HCT116 (cell line): ENCODE results near the gene NPLOC4. TPM values are rescaled to one million over a fixed set of nuclear protein-coding genes. Genes with fewer than 3 reads are reported as not detected.
A peak's percentile ranks its signal among the peaks of the same experiment; 100 is the strongest.

Experiments
- ATAC-seq: fragments of 200-7000 bp; cut with Tn5 transposase; 2 replicates; pipeline ENCODE4 v1.9.1; 2020; ENCODE audit warnings: mild to moderate bottlenecking, moderate library complexity
- BruUV-seq: library from RNA; stranded (reverse); fragments of 400-500 nt; replicated peaks from 2 replicates; lab custom pipeline; 2021; lab: Mats Ljungman, UMichigan
- CTCF ChIA-PET: fragments of 300-600 bp; sonication (Branson Sonifier 250); formaldehyde crosslinking; loops from one replicate; lab custom pipeline; 2021; ENCODE audit warnings: antibody characterized with exemption; lab: Charles Lee
- POLR2A ChIA-PET: fragments of 300-600, 350-600 bp; sonication (Branson Sonifier 250); formaldehyde crosslinking; loops from one replicate; lab custom pipeline; 2021; ENCODE audit warnings: antibody characterized with exemption; lab: Charles Lee
- RAD21 ChIA-PET, 2 experiments: fragments of 300-600 bp; sonication (Branson Sonifier 250); formaldehyde crosslinking; loops; one replicate each; lab custom pipeline; 2023; ENCODE audit warnings: low total read pairs in 2 of 2; ENCODE audit not compliant: uncharacterized antibody in 2 of 2, unreplicated experiment in 2 of 2, low non-redundant PET in 1 of 2; lab: Charles Lee
- DNase-seq: peaks from one replicate; pipeline ENCODE4 v3.0.0-alpha.2; 2010; ENCODE audit warnings: low read depth, low spot score
- H2AFZ ChIP-seq: fragments of 200-600 bp; shearing (Covaris generic), sonication (generic); 2 replicates; pipeline ENCODE4 v1.6.1; 2017; ENCODE audit warnings: low read depth, mixed run types, mixed read lengths, antibody characterized with exemption, low read length; ENCODE audit not compliant: poor library complexity, severe bottlenecking
- H3K27ac ChIP-seq: 2 replicates; pipeline ENCODE4 v1.5.1; 2012; ENCODE audit warnings: low read depth, low read length
- H3K27me3 ChIP-seq: fragments of 200-600 bp; sonication (generic); 2 replicates; pipeline ENCODE4 v1.6.1; 2016; ENCODE audit warnings: mixed run types, low read length, mixed read lengths; ENCODE audit not compliant: insufficient read depth
- H3K36me3 ChIP-seq, 2 experiments: fragments of 200-500 bp in 1 of 2; fragments of 200-600 bp in 1 of 2; sonication (Bioruptor generic) in 1 of 2; sonication (generic) in 1 of 2; 2 replicates each; pipeline versions ENCODE4 v1.5.1 to v1.6.1; 2014 to 2016; ENCODE audit warnings: low read length in 2 of 2, inconsistent platforms in 1 of 2, mixed read lengths in 1 of 2, mixed run types in 1 of 2; ENCODE audit not compliant: insufficient read depth in 2 of 2, control insufficient read depth in 1 of 2
- H3K4me1 ChIP-seq, 2 experiments: fragments of 200-600 bp in 1 of 2; sonication (generic) in 1 of 2; 2 replicates each; pipeline versions ENCODE4 v1.5.1 to v1.6.1; 2012 to 2017; ENCODE audit warnings: low read length in 2 of 2, inconsistent platforms in 1 of 2, mild to moderate bottlenecking in 1 of 2, mixed read lengths in 1 of 2, mixed run types in 1 of 2, moderate library complexity in 1 of 2; ENCODE audit not compliant: insufficient read depth in 2 of 2, control insufficient read depth in 1 of 2
- H3K4me2 ChIP-seq: fragments of 200-600 bp; sonication (generic); 2 replicates; pipeline ENCODE4 v1.6.1; 2017; ENCODE audit warnings: mixed run types, low read length, mixed read lengths
- H3K4me3 ChIP-seq, 2 experiments: fragments of 200-600 bp in 1 of 2; sonication (generic) in 1 of 2; replicated peaks in 1 of 2; 2 replicates each; pipeline ENCODE4 v1.5.1; 2011 to 2016; ENCODE audit warnings: low read length in 2 of 2, control low read depth in 1 of 2, low read depth in 1 of 2, mild to moderate bottlenecking in 1 of 2, mixed read lengths in 1 of 2, mixed run types in 1 of 2
- H3K79me2 ChIP-seq: fragments of 200-600 bp; sonication (generic); 2 replicates; pipeline ENCODE4 v1.6.1; 2017; ENCODE audit warnings: mild to moderate bottlenecking, mixed run types, low read length, moderate library complexity, mixed read lengths; ENCODE audit not compliant: insufficient read depth
- H3K9ac ChIP-seq: fragments of 200-600 bp; sonication (generic); 2 replicates; pipeline ENCODE4 v1.6.1; 2016; ENCODE audit warnings: low read length, mixed read lengths
- H3K9me2 ChIP-seq: fragments of 200-600 bp; sonication (generic), shearing (Covaris generic); 2 replicates; pipeline ENCODE4 v1.6.1; 2017; ENCODE audit warnings: mixed run types, mild to moderate bottlenecking, moderate library complexity; ENCODE audit not compliant: insufficient read depth
- H3K9me3 ChIP-seq, 2 experiments: fragments of 200-500 bp in 1 of 2; fragments of 200-600 bp in 1 of 2; sonication (Bioruptor generic) in 1 of 2; sonication (generic) in 1 of 2; 2 replicates each; pipeline ENCODE4 v1.6.1; 2014 to 2017; ENCODE audit warnings: low read length in 2 of 2, mixed read lengths in 2 of 2, inconsistent platforms in 1 of 2, low read depth in 1 of 2, mild to moderate bottlenecking in 1 of 2, mixed run types in 1 of 2, moderate library complexity in 1 of 2; ENCODE audit not compliant: control insufficient read depth in 1 of 2, insufficient read depth in 1 of 2
- H4K20me1 ChIP-seq: fragments of 200-600 bp; sonication (generic), shearing (Covaris generic); 2 replicates; pipeline ENCODE4 v1.6.1; 2017; ENCODE audit warnings: mixed run types, mild to moderate bottlenecking, moderate library complexity; ENCODE audit not compliant: insufficient read depth
- SP1 ChIP-seq: IDR thresholded peaks from 2 replicates; pipeline ENCODE4 v1.6.1; 2012; ENCODE audit warnings: low read depth
- SRF ChIP-seq: IDR thresholded peaks from 2 replicates; pipeline ENCODE4 v1.6.1; 2012; ENCODE audit warnings: low read depth
- ZFX ChIP-seq: fragments of 450-650 bp; IDR thresholded peaks from 2 replicates; pipeline ENCODE4 v1.6.1; 2017
- intact Hi-C: fragments of 100-400 bp; cut with micrococcal nuclease; formaldehyde crosslinking; loops from 2 replicates; pipeline ENCODE4 v1.10.0; 2022
- total RNA-seq: library from RNA; stranded (reverse); gene quantifications from one replicate; pipeline ENCODE4 v1.2.1, GENCODE V29; 2021; ENCODE audit not compliant: unreplicated experiment

NPLOC4 gene
- total RNA-seq, 1 experiment from 2014 or later = 137 TPM

DNA sequence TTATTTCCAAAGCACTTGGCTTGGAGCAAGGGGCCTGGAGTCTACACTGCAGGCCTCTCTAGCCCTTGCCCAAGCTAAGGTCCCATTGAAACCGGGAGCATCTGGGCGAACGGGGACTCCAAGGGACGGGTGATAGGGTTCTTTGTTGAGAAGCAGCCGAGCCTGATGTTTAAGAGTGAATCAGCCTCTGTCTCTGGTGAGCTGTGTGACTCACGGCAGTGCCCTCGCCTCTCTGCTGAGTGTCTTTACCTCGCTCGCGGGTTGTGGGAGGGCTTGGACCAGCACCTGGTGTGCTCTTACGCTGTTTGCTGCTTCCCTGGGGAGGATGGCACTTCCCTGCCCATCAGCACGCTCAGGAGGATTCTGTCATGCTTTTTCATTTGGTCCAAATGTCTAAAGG, 48.2 kb upstream of the NPLOC4 start:
- H3K4me2 ChIP-seq = peak overlapping the region; percentile 100
- ATAC-seq = no peak
- H3K4me1 ChIP-seq = peaks cover 18 to 23% of the 10 kb centered on the region in 2 experiments
- H4K20me1 ChIP-seq = peaks cover 6% of the 10 kb centered on the region; the same call in 1 of the 2 replicates
- no peak for TF ChIP-seq SRF
- H2AFZ ChIP-seq = no peak overlapping the region
- H3K36me3 ChIP-seq = peaks cover 22 to 53% of the 10 kb centered on the region in 2 experiments
- CTCF ChIA-PET = no interaction called here
- POLR2A ChIA-PET = interaction anchor here (1.2 to 4.4 kb wide), 4 partner anchors 17 to 166 kb away, joined by 3 to 33 read pairs (median 6); partner anchors contain the start of gene MRPL12
- H3K79me2 ChIP-seq = peaks cover 86% of the 10 kb centered on the region
- no peaks in the 10 kb centered on the region for H3K27me3 ChIP-seq
- peak overlapping the region; percentile 92 for H3K27ac ChIP-seq
- H3K9me3 ChIP-seq = no peaks in the 10 kb centered on the region
- RAD21 ChIA-PET = interaction anchor here in 1 of 2 experiments (0.6 kb wide), 1 partner anchor 462 kb away, joined by 4 read pairs; the partner anchor contains the start of gene CEP131
- no peaks in the 10 kb centered on the region for H3K9me2 ChIP-seq
- DNase-seq = no peak
- peak overlapping the region; percentile 86 to 99 for H3K4me3 ChIP-seq
- H3K9ac ChIP-seq = peak overlapping the region; percentile 85
- intact Hi-C loops = no loop called here
- no TSS peak for BruUV-seq

DNA sequence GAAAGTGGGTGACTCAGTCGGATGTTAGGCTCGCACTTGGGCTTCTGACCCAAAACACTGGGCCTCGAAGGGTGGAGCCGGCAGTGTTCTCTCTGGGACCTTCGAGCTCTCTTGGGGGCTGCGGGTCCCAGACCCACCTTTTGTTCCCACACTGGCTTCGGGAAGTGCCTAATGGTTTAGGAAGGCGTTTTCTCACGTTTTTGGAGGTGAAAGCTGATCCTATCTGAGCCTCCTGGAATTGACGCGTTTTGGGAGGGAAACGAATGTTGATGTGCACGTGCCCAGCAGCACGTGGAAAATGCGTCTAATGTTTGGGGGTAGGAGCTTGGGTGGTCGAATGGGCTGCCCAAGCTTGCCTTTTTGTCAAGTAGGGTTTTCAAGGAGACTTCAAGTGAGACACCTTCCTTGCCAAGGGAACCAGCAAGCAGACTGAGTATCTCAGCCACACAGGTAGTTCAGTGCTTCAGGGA, 47.6 kb upstream of the NPLOC4 start:
- Histone ChIP-seq H3K9me2 (no peaks in the 10 kb centered on the region), H3K4me2 (peak overlapping the region; percentile 100), H3K79me2 (peaks cover 79% of the 10 kb centered on the region), H3K27ac (peak overlapping the region; percentile 92), H3K9me3 (no peaks in the 10 kb centered on the region), H4K20me1 (peaks cover 6% of the 10 kb centered on the region; the same call in 1 of the 2 replicates), H3K36me3 (peaks cover 22 to 46% of the 10 kb centered on the region in 2 experiments), H3K4me1 (peaks cover 18 to 23% of the 10 kb centered on the region in 2 experiments), H3K9ac (peak overlapping the region; percentile 85), H2AFZ (no peak overlapping the region), H3K4me3 (peak overlapping the region; percentile 86 to 99), H3K27me3 (no peaks in the 10 kb centered on the region)
- POLR2A ChIA-PET = interaction anchor here (1.0 to 4.4 kb wide), 8 partner anchors 9 to 166 kb away, joined by 3 to 33 read pairs (median 6); partner anchors contain the start of gene MRPL12
- BruUV-seq = TSS peak; percentile 78
- no peak; the same call in 1 of the 2 replicates for ATAC-seq
- no peak for DNase-seq
- RAD21 ChIA-PET = interaction anchor here in 1 of 2 experiments (1.2 kb wide), 1 partner anchor 17 kb away, joined by 4 read pairs; the partner anchor contains the start of genes CCDC137 and OXLD1
- peak; percentile 77; the same call in 1 of the 2 replicates for TF ChIP-seq ZFX
- TF ChIP-seq SP1 = no peak
- intact Hi-C loops = no loop called here
- CTCF ChIA-PET = interaction anchor here (1.2 kb wide), 1 partner anchor 9 kb away, joined by 8 read pairs; no protein-coding TSS in a partner anchor
